Measurements from ENCODE around the gene RTN4R.

GRCh38 chr22:20237480-20238440, 30.4 kb downstream of the RTN4R start:
- TF ChIP-seq EZH2phosphoT487 (IDR thresholded peaks at IDR 0.05; ENCODE audit: borderline replicate concordance), result no peak
- TF ChIP-seq CTCF (conservative IDR thresholded peaks at IDR 0.05; ENCODE audit: low read length), result no peak

All from Loucy (cell line).